ENCODE measurements around the gene FCAMR.

FCAMR gene

DNA sequence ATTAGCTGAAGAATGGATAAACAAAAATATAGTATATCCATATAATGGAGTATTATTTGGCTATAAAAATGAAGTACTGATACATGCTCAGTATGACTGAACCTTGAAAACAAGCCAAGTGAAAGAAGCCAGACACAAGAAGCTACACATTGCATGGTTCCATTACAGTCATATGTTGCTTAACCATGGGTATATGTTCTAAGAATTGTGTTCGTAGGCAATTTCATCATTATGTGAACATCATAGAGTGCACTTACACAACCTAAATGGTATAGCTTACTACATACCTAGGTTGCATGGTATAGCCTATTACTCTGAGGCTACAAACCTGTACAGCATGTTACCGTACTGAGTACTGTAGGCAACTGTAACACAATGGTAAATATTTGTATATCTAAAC lies 28.6 kb upstream of the FCAMR start:
- DNase-seq: no peak

DNA sequence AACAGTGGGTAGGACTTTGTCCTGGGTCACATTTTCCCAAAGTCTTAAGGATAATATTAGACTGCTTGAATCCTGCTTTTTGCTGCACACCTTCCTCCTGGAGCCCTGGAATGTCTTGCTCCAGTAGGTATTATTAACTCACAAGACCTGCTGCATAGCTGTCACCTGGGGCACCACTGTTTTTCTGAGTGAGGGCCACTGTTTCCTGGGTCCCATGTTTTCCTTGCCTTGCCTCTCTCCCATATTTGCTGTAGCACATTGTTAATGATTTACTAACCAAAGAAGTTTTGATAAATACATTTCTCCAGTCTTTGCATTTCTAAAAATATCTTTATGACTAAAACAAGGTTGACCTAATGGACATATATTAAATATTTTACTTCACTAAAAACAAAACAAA lies 22.5 kb upstream of the FCAMR start:
- no peak for DNase-seq

DNA sequence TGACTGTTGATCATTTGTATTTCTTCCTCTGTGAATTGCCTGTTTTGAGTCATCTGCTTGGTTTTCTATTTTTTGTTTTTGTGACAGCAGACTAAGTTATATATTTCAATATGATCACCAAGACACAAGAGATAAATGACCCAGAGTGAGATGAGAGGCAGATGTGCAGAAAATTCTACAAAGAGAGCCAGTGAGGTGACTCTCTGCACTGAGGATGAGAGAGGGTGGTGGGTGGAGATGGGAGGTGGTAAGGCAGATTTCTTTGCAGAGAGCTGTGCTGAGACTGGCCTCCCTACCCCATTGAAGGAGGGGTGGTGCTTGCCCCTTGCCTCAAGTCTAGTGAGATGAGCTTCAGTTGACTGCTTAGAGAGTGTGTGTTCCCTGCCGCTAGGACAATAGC lies 17.6 kb upstream of the FCAMR start:
- no peak for DNase-seq

DNA sequence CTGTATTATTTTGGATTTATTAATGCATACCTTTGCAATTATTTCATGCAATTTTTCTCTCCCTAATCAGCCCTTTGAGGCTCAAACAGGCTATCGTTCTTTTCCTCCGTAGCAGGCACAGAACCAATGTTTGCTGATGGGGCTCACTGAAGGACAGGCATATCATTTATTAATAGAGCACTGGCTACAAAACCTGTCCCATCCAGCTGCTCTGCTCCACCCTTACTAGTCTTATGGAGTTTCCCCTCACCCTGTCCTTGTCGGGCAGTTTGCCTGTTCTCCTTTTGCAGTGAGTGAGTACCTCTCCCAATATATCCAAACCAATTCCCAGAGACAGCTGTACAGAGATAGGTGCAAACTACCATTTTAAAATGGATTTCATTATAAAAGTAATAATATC lies 16.6 kb upstream of the FCAMR start:
- DNase-seq: no peak

DNA sequence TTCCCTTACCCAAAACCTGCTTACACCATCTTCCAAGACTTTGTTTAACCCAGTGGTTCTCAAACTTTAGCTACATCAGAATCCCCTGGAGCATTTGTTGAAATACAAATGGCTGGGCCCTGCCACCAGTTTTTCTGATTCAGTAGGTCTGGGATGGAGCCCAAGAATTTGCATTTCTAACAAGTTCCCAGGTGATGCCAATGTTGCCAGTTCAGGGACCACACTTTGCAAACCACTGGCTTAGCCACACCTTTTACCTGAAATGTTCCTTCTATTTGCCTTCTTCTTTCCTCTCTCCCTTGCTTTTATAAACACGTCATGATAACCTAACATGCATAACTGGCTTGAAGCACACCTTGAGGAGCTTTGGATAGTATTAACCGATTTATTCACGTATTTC lies 16.1 kb upstream of the FCAMR start:
- DNase-seq: no peak

DNA sequence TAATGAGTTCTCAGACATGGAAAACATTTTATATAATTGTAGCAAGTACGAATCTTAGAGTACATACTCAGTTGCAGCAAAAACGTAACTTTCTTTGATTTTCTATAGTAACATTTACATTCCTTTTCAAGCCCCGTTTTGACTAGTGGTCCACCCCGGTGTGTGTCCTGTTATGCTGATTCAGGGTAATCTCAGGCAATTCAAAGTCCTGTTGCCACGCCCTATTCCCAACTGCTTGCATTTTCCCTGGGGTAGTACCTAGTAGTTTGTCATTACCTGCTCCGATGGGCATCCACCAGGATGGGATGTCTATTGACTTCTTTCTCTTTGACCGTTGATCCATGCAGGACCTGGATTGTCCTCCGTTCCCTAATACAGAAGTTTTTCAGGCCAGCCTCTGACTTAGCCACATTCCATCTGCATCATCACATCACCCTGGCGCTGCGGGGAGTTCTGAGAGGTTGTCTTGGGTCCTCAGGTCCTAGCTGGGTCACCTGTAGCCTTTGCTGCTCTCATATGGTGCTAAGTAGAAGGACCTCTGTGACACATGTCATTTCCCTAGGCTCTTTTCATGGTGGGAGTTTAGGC lies 15.0 kb upstream of the FCAMR start:
- DNase-seq: no peak

DNA sequence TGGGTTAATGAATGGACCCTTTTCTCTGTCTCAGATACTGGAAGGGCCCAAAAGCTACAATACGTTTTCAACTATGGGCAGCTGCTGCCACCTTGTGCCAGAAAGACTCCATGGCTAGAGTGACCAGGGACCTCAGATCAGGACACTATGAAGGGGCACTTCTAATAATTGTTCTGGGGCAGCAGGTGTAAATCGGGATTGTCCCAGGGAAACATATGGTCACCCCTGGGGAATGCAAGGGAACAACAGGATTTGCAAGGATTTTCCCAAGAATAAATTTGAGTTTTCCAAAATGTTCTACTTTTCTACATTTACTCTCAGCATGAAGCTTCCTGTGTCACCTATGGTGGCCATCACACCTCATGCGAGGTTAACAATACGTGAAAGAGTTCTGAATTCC lies 12.0 kb upstream of the FCAMR start:
- DNase-seq: peak; percentile 70

DNA sequence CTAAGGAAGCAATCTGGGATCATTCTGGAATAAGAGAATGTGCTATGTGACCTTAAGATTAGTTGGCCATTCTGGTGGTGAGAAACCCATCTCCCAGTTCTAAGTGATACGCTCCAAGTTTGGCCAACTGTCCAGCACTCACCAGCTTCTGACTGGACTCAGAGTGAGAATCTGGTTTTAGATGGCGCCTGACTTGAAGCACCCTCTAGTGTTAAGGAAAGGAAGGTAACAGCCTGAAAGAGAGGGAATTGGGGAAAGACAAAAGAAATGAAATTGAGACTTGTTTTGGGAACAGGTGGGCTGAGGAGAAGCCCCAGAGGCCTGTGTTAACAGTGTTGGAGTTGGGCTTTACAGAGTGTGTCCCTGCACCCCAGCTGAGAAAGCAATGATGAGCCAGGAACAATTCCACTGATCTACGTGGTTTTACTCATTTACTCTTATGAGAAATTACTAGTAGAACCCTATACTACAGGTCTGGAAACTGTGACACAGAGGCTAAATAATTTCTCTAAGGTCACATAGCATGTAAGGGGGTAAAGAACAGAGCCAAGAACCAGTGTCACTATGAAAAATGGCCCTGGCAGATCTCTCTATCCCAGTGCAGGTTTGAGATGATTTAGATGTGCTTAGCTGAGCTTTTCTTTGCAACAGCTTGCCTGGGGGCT lies 9.3 kb upstream of the FCAMR start:
- DNase-seq: no peak

DNA sequence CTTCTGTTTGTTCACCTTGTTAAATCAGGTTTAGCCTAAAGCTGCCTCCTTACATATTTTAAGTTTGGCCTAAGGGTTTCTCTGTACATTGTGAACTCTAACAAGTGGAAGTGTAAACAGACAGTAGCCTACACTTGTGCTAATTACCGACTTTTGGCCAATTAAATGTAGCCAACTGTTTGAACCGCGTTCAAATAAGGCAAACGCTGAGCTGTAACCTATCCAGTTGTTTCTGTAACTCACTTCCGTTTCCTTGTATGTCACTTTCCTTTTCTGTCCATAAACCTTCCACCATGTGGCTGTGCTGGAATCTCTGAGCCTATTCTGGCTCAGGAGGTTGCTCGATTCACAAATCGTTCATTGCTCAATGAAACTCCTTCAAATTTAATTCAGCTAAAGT lies 8.0 kb upstream of the FCAMR start:
- DNase-seq: no peak

DNA sequence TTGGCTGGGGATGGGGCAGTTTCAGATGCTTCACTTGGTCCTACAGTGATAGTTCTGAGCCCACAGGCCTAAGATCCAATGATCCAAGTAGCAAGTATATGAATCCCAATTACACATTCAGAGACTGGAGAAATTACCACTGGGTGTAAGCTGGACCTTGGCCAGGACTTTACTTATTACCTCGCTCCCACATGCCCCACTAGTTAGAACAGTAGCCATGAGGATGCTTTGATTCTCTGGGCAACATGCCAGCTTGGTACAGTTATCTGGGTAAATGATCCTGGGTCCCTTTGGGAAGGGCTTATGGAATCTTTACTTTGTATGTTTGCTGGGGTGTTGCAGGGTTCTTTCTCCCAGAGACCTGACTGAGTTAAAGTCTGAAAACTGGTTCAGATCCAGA lies 5.0 kb upstream of the FCAMR start:
- DNase-seq: no peak

DNA sequence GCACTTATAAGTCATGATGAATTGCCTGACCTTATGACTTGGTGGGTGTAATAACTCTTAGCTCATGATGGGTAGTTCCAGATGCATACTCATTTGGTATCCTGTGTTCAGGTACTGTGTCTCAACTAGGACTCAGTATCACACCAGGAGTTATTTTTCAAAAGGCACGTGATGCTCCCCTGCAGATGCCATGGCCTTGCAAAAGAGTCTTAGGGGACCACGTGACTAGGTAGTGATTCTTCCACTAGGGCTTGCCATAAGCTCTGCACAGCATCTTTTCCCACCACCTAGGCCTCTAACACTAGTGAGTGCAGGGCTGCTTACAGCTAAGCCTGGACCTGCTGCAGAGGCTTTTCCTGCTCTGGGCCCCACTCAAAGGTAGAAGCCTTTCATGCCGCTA lies 3.9 kb upstream of the FCAMR start:
- no peak for DNase-seq

DNA sequence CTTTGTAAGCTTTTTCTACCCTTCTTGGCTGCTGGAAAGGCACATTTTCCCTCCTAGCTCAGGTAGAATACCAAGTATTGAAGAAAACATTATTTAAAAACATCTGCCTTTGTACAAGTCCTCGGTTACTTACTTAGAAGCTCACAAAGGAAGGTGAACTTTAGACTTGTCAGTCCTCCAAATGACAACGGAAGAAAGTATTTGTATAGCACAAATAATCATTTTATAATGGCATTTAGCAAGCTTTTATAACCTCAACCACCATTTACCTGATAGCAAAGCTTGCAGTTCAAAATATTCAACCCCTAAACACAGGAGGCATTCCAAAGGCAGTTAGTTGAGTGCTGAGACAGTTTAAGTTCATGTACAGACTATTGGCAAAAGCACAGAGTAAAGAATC lies 2.5 kb upstream of the FCAMR start:
- no peak for DNase-seq

DNA sequence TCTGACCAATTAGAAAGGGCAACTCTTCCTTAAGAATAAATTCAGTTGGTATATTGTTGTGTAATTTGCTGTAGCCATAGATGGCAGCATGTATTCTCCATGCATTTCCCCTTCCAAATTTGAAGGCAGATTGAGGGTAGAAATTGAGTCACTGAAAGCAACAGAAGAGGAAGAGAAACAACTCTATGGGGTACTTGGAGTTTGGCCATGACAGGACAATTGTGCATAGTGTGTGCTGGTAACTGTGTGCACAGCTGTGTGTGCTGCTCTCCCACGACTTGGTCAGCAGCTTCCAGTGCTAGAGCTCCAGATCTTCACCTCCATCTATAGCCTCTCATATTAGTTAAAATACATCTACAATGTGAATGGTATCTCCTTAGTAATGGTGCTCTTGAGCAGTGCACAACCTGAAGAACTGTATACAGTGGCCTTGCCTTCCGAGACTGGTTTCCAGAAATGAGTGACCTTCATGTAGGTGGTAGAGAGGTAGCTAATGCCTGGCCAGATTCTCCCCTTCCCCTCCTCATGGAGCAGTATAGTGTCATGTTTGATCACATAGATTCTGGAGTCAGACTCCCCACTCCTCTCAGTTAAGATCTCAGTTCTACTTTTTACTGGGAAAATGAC lies 882 bp upstream of the FCAMR start:
- peak; percentile 4 for DNase-seq

DNA sequence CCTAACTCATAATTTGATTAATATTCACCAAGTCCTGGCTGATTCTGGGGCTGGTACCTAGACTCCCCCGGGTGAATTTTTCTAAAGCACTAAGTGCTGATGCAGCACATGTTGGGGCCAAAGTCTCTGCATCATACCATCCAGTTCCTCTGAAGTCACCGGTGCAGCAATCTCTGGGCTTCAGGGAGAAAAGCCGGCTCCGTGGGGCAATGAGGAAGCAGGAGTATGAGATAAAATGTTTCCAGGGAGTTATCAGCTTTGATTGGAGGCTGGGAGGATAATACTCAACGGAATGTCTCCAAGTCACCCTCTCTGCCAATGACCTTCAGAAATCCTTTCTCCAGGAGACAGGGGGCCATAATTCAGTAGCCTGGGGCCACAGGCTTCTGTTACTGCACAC lies 1.2 kb downstream of the FCAMR start:
- no peak for DNase-seq

DNA sequence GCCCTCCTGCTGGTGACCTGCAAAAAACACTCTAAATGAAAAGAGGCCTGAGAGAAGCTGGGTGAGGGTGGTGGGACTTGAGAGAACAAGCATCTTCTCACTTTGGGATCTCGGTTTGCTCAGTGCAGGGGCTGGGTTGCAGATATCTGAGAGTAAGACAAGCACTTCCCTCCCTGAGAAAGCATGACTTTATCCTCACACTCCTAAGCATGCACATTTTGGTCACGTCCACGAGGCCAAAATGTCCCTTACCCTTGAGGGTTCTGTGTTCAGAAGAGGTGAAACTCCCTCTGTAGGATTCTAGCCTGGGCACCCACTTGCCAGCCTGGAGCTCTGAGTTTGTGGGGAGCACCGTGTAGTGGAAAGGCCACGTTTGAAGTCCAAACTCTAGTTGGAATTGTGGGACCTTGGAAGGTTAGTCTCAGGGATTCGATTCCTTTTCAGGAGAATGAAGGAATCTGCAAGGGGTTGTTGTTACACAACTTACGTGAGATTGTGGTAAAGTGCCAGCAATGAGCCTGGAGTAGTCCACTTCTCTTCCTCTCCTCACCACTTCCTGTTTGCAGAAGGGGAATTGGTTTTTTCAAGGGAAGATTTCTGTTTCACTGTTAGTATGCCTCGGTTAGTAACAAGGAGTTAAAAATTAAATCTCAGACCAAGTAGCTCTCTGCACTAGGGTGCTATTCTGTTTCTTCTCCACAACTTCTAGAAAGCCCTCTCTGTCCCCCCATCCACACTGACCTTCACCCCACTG lies 3.0 kb downstream of the FCAMR start:
- no peak for DNase-seq

DNA sequence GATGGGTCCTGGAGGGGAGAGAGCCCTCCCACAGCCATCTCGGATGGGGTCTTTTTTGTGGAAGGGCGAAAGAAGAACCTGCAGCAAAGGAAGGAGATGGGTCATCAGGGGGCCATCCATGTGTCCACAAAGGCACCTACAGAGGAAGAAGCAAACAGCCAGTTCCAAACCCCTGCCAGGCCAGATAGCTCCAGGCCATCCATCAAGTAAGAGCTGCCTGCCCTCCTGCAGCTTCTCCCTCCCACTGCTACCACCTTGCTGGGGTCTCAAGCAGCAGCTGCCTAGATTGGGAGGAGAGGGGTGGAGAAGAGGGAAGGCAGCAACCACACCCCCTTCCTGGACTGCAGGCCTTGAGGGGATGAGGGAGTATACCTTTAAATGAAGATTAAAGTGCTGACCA lies 4.5 kb downstream of the FCAMR start:
- no peak for DNase-seq

DNA sequence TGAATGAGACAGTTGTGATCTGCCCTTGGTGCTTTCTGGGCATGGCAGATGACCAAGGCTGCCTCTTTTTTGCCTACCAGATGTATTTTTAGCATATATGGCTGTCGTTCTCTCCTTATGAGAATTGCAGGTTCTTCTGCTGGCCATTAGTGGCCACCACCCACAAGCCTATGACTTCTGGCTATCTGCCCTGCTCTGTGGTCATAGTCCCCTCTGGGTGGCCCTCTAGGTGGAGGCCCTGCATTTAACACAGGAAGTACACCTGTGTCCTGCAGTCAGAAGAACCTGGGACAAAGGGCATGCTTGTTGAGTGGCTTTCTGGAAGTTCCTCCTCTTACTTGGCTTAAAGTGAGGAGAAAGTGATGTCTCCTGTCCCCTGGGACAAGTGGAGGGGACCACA lies 6.5 kb downstream of the FCAMR start:
- DNase-seq: no peak

DNA sequence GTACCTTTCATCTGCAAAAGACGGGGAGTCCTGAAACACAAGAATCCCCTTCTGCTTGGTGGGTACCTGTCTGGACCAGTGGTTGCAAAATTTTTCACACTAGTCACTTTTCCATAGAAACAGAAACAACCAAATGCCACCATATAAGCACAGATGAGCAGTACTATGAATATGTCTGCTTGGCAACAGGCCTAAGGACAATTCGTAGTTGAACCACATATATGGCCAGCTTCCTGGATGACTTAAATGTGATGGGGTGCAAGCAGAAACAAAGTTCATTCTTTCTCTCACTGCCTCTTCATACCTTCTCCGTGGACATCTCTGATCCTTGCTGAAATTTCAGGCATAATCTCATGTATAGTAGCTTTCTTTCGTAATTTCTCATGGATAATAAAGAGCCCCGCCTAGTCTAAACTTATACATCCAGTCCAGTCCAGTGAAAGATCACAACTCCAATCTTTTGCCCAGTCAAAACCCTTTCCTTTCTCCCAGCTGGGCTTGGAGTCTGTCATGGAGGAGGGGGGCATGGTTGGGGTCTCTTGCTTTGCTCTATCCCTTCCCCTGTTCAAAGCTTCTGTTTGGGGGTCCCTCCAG lies 7.0 kb downstream of the FCAMR start:
- no peak for DNase-seq

DNA sequence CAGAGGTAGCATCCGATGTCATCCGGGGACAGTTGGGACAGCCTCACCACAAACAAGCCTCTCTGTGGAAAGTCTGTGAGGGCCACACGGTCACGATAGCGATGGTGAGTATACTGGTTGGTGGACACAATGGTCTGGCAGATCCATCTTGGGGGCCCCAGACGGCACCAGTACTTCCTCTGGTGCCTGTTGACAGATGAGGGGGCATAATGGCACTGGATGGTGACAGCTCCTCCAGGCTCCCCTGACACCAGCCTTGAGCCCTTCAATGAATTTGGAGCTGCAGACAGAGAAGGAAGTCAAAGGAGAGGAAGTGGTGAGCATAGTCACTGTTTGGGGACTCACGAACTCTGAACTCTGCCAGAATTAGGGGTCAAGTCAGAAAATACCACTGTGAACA lies 8.0 kb downstream of the FCAMR start:
- no peak for DNase-seq

DNA sequence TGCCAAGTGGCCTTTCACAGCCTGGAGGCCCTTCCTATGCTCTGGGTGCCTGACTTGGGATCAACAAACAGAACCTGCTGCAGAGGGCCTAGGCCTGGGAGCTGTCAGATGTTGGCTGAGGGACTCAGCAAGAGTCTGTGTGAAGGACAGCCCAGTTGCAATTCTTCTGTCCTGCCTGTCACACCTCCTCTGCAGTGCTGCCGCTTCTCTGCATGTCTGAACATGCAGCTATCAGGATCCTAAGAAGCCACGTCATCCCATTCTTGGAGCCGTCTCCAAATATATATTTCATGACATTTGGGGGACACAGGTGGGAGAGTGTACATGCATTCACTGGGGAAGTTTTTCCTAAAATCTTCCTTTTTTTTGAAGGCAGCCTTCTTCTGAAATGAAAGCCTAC lies 8.6 kb downstream of the FCAMR start:
- DNase-seq: no peak

DNA sequence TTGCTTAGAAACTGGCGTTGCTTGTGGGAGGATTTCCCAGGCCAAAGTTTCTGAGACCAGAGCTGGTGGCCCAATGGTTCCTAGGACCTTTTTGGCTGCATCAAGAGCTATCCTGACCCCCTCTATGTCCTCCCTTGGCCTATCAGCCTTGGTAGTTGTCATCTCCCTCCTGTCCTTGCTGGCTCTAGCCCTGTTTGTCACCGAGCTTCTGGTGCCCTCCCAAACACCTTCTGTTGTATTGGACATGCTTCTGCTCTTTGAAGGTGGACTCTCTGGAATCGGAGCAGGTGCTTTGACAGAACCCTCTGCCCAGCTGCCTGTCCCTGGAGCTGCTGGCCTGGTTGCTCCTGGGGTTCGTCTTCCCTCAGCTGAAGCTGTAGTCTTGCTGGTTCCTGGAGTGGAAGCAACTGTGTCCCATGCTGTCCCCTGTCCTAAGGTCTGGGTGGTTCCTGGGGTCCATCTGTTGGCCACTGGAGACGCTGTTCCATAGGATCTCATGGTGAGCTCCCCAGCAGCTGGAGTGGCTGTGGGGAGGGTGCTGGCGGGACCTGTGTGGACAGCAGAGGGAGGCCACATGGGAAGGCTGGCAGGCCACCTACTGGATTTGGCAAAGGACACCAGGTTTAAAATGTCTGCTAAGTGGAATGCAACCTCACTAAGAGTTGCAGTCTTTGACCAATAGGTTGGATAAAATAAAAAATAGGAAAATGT lies 9.4 kb downstream of the FCAMR start:
- DNase-seq: no peak

DNA sequence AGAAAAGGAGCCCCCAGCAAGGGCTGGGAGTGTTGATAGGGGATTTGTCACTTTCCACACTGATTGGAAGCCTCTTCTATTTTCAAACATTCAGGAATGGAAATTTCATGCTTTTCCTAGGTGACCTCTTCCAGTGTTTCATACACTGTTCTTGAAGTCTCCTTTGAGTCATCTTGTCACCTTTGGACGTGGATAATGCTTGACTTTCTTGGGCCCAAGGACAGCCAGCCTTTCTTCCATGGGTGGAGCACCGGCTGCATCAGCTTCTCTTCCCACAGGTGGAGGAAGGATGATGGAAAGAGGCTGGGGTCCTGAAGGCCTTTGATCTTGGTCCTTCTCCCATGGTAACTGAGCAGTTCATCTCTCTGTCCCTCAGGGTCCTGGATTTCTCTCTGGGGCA lies 12.1 kb downstream of the FCAMR start:
- no peak for DNase-seq

DNA sequence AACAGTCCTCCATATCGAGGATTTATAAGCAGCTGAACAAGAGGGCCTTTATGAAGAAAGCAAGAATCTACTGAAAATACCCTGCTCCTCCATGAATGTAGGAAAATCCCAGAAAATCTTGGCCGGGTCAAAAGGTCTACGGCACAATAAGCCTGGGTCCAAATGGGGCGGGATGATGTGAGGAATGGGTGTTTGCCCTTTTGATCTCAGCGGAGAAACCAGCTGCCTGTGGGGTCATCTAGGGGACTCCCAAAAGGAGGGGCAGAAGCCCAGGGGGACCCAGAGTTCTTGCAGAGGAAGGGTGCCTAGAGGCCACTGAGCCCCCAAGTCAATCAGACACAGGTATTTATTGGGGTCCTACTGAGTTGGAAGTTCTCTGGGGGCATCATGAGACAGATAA lies 12.6 kb downstream of the FCAMR start:
- DNase-seq: no peak
